AG20443 (cell line): ENCODE measurements around the gene TRIM64.
"Not testable (repeated sequence)": the region's sequence is repeated elsewhere in the genome, so short reads cannot be mapped to it uniquely, and the experiment has no call there.

Experiments
- DNase-seq: peaks from one replicate; pipeline ENCODE4 v3.0.0; 2012; ENCODE audit warnings: low spot score, mixed read lengths

Gene TRIM64, protein sequence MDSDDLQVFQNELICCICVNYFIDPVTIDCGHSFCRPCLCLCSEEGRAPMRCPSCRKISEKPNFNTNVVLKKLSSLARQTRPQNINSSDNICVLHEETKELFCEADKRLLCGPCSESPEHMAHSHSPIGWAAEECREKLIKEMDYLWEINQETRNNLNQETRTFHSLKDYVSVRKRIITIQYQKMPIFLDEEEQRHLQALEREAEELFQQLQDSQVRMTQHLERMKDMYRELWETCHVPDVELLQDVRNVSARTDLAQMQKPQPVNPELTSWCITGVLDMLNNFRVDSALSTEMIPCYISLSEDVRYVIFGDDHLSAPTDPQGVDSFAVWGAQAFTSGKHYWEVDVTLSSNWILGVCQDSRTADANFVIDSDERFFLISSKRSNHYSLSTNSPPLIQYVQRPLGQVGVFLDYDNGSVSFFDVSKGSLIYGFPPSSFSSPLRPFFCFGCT

DNA sequence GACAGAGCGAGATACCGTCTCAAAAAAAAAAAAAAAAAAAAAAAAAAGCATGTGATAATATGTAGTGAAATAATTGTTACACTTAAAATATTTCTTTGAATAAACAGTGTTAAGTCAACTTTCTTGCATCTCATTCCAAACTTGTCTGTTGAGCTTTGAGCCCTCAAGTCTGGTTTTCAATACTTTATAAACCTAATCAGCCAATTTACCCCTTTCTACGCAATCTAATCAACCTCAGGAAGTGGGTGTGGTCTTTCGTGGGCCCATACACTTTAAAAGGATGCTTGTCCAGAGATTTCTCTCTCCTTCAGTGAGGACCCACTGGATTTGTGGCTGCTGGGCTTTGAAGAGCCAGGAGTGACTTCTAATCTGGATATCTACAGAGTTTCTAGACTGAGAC is at the start of gene TRIM64:
Gene TRIM64, plus strand, starts transcription at position 301 of the 400 bp plus-strand sequence. CDS start 2,467 bp downstream, outside the sequence.
- not testable (repeated sequence) for DNase-seq

DNA sequence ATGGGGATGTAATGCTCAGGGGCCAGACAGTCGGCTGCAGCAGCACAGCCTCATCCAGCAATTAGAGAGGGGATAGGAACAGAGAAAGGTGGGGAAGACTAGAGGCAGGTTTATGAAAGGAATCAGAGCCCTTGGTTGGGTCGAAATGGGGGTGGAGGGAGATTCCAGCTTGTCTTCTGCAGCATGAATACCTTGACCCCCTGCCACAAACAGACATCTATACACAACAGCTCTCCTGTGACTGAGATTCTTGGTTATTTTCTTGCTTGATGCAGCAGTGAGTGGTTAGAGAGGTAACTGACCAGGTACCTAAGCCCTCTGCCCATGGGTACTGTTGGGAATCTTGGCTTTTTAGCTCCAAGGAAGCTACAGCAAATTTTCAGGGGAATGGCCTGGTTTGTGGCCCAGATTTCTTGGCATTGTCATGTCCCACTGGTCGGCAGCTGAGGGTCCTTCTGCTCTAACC is 43.6 kb upstream of the TRIM64 start, which contains the start of gene TRIM49D1:
Gene TRIM49D1, minus strand, starts transcription at position 51 of the 466 bp plus-strand sequence. CDS start 4,535 bp downstream, outside the sequence.
- DNase-seq = no peak

DNA sequence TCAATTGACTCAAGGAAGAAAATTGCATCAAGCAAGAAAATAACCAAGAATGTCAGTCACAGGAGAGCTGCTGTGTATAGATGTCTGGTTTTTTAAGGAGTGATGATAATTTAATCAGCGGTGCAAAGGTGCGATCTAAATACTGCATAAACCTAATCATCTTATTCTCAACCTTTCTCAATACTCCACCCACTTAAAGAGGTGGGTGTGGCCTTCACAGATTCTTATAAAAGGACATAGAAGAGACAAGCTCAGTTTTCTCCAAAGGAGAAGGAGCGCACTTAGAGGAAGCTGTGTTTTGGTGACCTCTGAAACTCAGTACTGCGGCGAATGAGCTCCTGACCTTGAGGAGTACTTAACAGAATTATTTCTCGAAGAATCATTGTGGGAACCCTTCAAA is 42.1 kb upstream of the TRIM64 start, which contains the start of gene TRIM49D2:
Gene TRIM49D2, plus strand, starts transcription at position 301 of the 400 bp plus-strand sequence. CDS start 2,698 bp downstream, outside the sequence.
- not testable (repeated sequence) for DNase-seq

DNA sequence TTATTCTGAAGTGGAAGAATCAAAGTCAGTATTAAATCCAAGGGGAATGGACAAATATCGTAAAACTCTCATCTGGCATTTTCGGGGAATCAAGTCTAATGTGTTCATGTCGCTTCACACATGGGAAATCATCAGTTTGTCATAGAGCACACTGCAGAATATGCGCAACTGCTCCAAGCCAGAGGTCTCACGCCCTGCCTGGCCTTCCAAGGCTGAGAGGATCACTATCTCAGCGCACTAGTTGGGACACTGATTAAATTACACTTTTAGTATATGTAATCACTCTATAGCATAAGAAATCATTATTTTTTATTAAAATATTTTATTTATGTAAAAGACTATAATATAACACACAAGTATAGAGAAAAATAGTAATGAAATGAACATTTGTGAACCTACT is 5.0 kb upstream of the TRIM64 start:
- DNase-seq = not testable (repeated sequence)
